ENCODE results near the gene GPR162.

DNA sequence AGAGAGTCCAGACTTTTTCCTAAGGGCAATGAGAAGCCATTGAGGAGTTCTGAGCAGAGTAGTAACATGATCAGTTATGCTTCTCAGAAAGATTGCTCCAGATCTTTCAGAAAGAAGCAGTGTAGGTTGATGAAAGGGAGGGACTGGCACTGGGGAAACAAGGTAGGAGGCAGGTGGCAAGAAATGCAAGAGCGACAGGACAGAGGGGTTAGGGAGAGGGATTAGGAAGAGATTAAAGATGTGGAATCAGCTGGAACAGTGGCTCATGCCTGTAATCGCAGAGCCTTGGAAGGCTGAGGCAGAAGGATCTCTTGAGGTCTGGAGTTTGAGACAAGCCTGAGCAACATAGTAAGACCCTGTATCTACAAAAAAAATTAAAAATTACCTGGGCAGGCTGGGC, 26.1 kb downstream of the GPR162 start:
- TF ChIP-seq, protein P1, sequence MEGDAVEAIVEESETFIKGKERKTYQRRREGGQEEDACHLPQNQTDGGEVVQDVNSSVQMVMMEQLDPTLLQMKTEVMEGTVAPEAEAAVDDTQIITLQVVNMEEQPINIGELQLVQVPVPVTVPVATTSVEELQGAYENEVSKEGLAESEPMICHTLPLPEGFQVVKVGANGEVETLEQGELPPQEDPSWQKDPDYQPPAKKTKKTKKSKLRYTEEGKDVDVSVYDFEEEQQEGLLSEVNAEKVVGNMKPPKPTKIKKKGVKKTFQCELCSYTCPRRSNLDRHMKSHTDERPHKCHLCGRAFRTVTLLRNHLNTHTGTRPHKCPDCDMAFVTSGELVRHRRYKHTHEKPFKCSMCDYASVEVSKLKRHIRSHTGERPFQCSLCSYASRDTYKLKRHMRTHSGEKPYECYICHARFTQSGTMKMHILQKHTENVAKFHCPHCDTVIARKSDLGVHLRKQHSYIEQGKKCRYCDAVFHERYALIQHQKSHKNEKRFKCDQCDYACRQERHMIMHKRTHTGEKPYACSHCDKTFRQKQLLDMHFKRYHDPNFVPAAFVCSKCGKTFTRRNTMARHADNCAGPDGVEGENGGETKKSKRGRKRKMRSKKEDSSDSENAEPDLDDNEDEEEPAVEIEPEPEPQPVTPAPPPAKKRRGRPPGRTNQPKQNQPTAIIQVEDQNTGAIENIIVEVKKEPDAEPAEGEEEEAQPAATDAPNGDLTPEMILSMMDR (IDR thresholded peaks at IDR 0.05 in 2 of 3, conservative IDR thresholded peaks at IDR 0.05 in 1 of 3; ENCODE audit: borderline replicate concordance in 1 of 3, insufficient read depth in 1 of 3, low read depth in 2 of 3, low read length in 2 of 3), result no peak
- TF ChIP-seq POLR2A (IDR thresholded peaks at IDR 0.05; ENCODE audit: borderline replicate concordance, extremely low read depth, insufficient read depth, insufficient read length) (no peak), CBX3 (IDR thresholded peaks at IDR 0.05; ENCODE audit: low read depth) (no peak), POLR2AphosphoS5 (IDR thresholded peaks at IDR 0.05; ENCODE audit: low read depth, low read length) (no peak), JUND (IDR thresholded peaks at IDR 0.05) (no peak), EZH2 (IDR thresholded peaks at IDR 0.05) (no peak), SIN3A (IDR thresholded peaks at IDR 0.05; ENCODE audit: low read depth) (no peak), ELF1 (IDR thresholded peaks at IDR 0.05; ENCODE audit: borderline replicate concordance, low read depth) (no peak), TCF7L2 (IDR thresholded peaks at IDR 0.05; ENCODE audit: borderline replicate concordance, extremely low read depth, insufficient read depth, insufficient read length) (no peak)

All from HCT116 (cell line).